GM21737 (cell line): Measurements from ENCODE around the gene KCNH8.
"Not testable (repeated sequence)": the region's sequence is repeated elsewhere in the genome, so short reads cannot be mapped to it uniquely, and the experiment has no call there.

Experiments used
- ATAC-seq: cut with Tn5 transposase; IDR thresholded peaks from one replicate; pipeline ENCODE4 v1.9.1; 2021; ENCODE audit warnings: mild to moderate bottlenecking, moderate library complexity; ENCODE audit not compliant: unreplicated experiment

Gene KCNH8

GRCh38 chr3:19171794-19172193 lies 23.5 kb downstream of the KCNH8 start:
- no peak for ATAC-seq

GRCh38 chr3:19173945-19174344 lies 25.6 kb downstream of the KCNH8 start:
- no peak for ATAC-seq

- ATAC-seq = no peak
These were observed 35.3 kb downstream of the KCNH8 start for GRCh38 chr3:19183584-19183983.

GRCh38 chr3:19190126-19190525 lies 41.8 kb downstream of the KCNH8 start:
- no peak for ATAC-seq

- peak; percentile 74 for ATAC-seq
These were observed 42.3 kb downstream of the KCNH8 start for GRCh38 chr3:19190602-19191001.

- ATAC-seq = no peak
These were observed 50.8 kb downstream of the KCNH8 start for GRCh38 chr3:19199131-19199530.

GRCh38 chr3:19202303-19202702 lies 54.0 kb downstream of the KCNH8 start:
- no peak for ATAC-seq

GRCh38 chr3:19202754-19203153 lies 54.4 kb downstream of the KCNH8 start:
- no peak for ATAC-seq

GRCh38 chr3:19206540-19206939 lies 58.2 kb downstream of the KCNH8 start:
- no peak for ATAC-seq

- ATAC-seq = no peak
These were observed 65.4 kb downstream of the KCNH8 start for GRCh38 chr3:19213603-19214220.

GRCh38 chr3:19215427-19215826 lies 67.1 kb downstream of the KCNH8 start:
- ATAC-seq = no peak

GRCh38 chr3:19216669-19217337 lies 68.5 kb downstream of the KCNH8 start:
- no peak for ATAC-seq

- no peak for ATAC-seq
These were observed 72.0 kb downstream of the KCNH8 start for GRCh38 chr3:19220311-19220710.

GRCh38 chr3:19221081-19221480 lies 72.8 kb downstream of the KCNH8 start:
- ATAC-seq = no peak

- no peak for ATAC-seq
These were observed 78.2 kb downstream of the KCNH8 start for GRCh38 chr3:19226479-19226878.

- ATAC-seq = no peak
These were observed 79.9 kb downstream of the KCNH8 start for GRCh38 chr3:19228167-19228566.

- ATAC-seq = no peak
These were observed 80.8 kb downstream of the KCNH8 start for GRCh38 chr3:19229086-19229485.

- not testable (repeated sequence) for ATAC-seq
These were observed 81.6 kb downstream of the KCNH8 start for GRCh38 chr3:19229881-19230280.

- ATAC-seq = no peak
These were observed 83.6 kb downstream of the KCNH8 start for GRCh38 chr3:19231792-19232461.

- no peak for ATAC-seq
These were observed 84.3 kb downstream of the KCNH8 start for GRCh38 chr3:19232566-19232965.

GRCh38 chr3:19233882-19234784 lies 85.8 kb downstream of the KCNH8 start:
- ATAC-seq = not testable (repeated sequence)
